Activated CD4-positive, alpha-beta memory T cell treated with anti-CD3 and anti-CD28 coated beads for 36 hours (primary cell): ENCODE data around the gene TRIM6. TPM values are rescaled to one million over a fixed set of nuclear protein-coding genes. Genes with fewer than 3 reads are reported as not detected.
"Not testable (repeated sequence)": the region's sequence is repeated elsewhere in the genome, so short reads cannot be mapped to it uniquely, and the experiment has no call there.

Experiments used
- CTCF ChIA-PET: fragments of 350-600 bp; sonication (Branson Sonifier 250); formaldehyde crosslinking; loops from one replicate; lab custom pipeline; 2021; ENCODE audit warnings: antibody characterized with exemption, inconsistent platforms; lab: Charles Lee
- POLR2A ChIA-PET: fragments of 350-600 bp; sonication (Branson Sonifier 250); formaldehyde crosslinking; loops from one replicate; lab custom pipeline; 2021; ENCODE audit warnings: antibody characterized with exemption; lab: Charles Lee
- DNase-seq: peaks from one replicate; pipeline ENCODE4 v3.0.0-alpha.2; 2020
- H3K27ac Mint-ChIP-seq: one replicate; pipeline ENCODE4 v1.8.0; 2021; ENCODE audit warnings: mixed read lengths
- H3K27me3 Mint-ChIP-seq: one replicate; pipeline ENCODE4 v1.8.0; 2021; ENCODE audit warnings: mixed read lengths
- H3K36me3 Mint-ChIP-seq: one replicate; pipeline ENCODE4 v1.8.0; 2021; ENCODE audit warnings: mixed read lengths
- H3K4me1 Mint-ChIP-seq: one replicate; pipeline ENCODE4 v1.8.0; 2021; ENCODE audit warnings: low read depth, mixed read lengths
- H3K4me3 Mint-ChIP-seq: one replicate; pipeline ENCODE4 v1.8.0; 2021; ENCODE audit warnings: mild to moderate bottlenecking, mixed read lengths
- H3K9me3 Mint-ChIP-seq: one replicate; pipeline ENCODE4 v1.8.0; 2021; ENCODE audit warnings: mixed read lengths
- intact Hi-C: fragments of 100-400 bp; cut with micrococcal nuclease; formaldehyde crosslinking; loops from one replicate; pipeline ENCODE4 v1.15.1; 2023
- total RNA-seq, 2 experiments: library from RNA; stranded (reverse); gene quantifications; one replicate each; pipeline ENCODE4 v1.2.3, GENCODE V29; 2021

The TRIM6 gene
- total RNA-seq, 2 experiments from 2014 or later: 0.74 to 0.97 TPM

DNA sequence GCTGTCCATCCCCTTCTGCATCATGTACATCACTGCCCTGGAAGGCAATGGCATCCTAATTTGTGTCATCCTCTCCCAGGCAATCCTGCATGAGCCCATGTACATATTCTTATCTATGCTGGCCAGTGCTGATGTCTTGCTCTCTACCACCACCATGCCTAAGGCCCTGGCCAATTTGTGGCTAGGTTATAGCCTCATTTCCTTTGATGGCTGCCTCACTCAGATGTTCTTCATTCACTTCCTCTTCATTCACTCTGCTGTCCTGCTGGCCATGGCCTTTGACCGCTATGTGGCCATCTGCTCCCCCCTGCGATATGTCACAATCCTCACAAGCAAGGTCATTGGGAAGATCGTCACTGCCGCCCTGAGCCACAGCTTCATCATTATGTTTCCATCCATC lies 15.4 kb upstream of the TRIM6 start:
- Mint-ChIP-seq H3K4me3 (no peak overlapping the region), H3K27ac (no peak overlapping the region), H3K27me3 (no peaks in the 10 kb centered on the region), H3K36me3 (no peaks in the 10 kb centered on the region), H3K9me3 (no peaks in the 10 kb centered on the region), H3K4me1 (no peaks in the 10 kb centered on the region)
- ChIA-PET CTCF (no interaction called here), POLR2A (no interaction called here)
- DNase-seq: no peak
- intact Hi-C loops: no loop called here

DNA sequence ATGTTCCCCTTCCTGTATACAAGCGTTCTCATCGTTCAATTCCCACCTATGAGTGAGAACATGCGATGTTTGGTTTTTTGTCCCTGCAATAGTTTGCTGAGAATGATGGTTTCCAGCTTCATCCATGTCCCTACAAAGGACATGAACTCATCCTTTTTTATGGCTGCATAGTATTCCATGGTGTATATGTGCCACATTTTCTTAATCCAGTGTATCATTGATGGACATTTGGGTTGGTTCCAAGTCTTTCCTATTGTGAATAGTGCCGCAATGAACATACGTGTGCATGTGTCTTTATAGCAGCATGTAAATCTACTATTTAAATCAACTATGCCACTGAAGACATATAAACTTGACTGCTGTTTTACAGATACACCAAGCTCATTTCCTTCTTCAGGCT lies 12.0 kb upstream of the TRIM6 start:
- DNase-seq, H3K4me1 Mint-ChIP-seq, H3K27me3 Mint-ChIP-seq, H3K36me3 Mint-ChIP-seq, H3K27ac Mint-ChIP-seq, CTCF ChIA-PET, H3K9me3 Mint-ChIP-seq, H3K4me3 Mint-ChIP-seq, POLR2A ChIA-PET, intact Hi-C loops: not testable (repeated sequence)

DNA sequence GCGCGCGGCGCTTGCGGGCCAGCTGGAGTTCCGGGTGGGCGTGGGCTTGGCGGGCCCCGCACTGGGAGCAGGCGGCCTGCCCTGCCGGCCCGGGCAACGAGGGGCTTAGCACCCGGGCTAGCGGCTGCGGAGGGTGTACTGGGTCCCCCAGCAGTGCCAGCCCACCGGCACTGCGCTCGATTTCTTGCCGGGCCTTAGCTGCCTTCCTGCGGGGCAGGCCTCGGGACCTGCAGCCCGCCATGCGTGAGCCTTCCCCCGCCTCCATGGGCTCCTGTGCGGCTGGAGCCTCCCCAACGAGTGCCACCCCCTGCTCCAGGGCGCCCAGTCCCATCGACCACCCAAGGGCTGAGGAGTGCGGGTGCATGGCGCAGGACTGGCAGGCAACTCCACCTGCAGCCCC lies 6.5 kb upstream of the TRIM6 start:
- DNase-seq, H3K4me3 Mint-ChIP-seq, CTCF ChIA-PET, H3K27me3 Mint-ChIP-seq, POLR2A ChIA-PET, H3K36me3 Mint-ChIP-seq, H3K4me1 Mint-ChIP-seq, H3K27ac Mint-ChIP-seq, intact Hi-C loops, H3K9me3 Mint-ChIP-seq: not testable (repeated sequence)

GRCh38 chr11:5591613-5592012 lies 4.8 kb upstream of the TRIM6 start:
- DNase-seq: no peak
- no peaks in the 10 kb centered on the region for H3K36me3 Mint-ChIP-seq
- peaks cover 2% of the 10 kb centered on the region for H3K27me3 Mint-ChIP-seq
- peaks cover 4% of the 10 kb centered on the region for H3K4me1 Mint-ChIP-seq
- H3K4me3 Mint-ChIP-seq: no peak overlapping the region
- POLR2A ChIA-PET: no interaction called here
- CTCF ChIA-PET: interaction anchor here (1.1 kb wide), 1 partner anchor 9 kb away, joined by 3 read pairs; no protein-coding TSS in a partner anchor
- intact Hi-C loops: no loop called here
- no peaks in the 10 kb centered on the region for H3K9me3 Mint-ChIP-seq
- H3K27ac Mint-ChIP-seq: no peak overlapping the region

GRCh38 chr11:5592615-5593014 lies 3.8 kb upstream of the TRIM6 start:
- H3K4me1 Mint-ChIP-seq: peaks cover 8% of the 10 kb centered on the region
- no peaks in the 10 kb centered on the region for H3K9me3 Mint-ChIP-seq
- intact Hi-C loops: no loop called here
- no peak overlapping the region for H3K27ac Mint-ChIP-seq
- no peaks in the 10 kb centered on the region for H3K36me3 Mint-ChIP-seq
- ChIA-PET CTCF (no interaction called here), POLR2A (no interaction called here)
- no peak for DNase-seq
- peaks cover 5% of the 10 kb centered on the region for H3K27me3 Mint-ChIP-seq
- H3K4me3 Mint-ChIP-seq: no peak overlapping the region

GRCh38 chr11:5593146-5593545 lies 3.3 kb upstream of the TRIM6 start:
- H3K9me3 Mint-ChIP-seq: no peaks in the 10 kb centered on the region
- ChIA-PET POLR2A (no interaction called here), CTCF (no interaction called here)
- DNase-seq: no peak
- H3K36me3 Mint-ChIP-seq: no peaks in the 10 kb centered on the region
- H3K27me3 Mint-ChIP-seq: peaks cover 5% of the 10 kb centered on the region
- H3K4me3 Mint-ChIP-seq: no peak overlapping the region
- peaks cover 8% of the 10 kb centered on the region for H3K4me1 Mint-ChIP-seq
- H3K27ac Mint-ChIP-seq: no peak overlapping the region
- intact Hi-C loops: no loop called here

DNA sequence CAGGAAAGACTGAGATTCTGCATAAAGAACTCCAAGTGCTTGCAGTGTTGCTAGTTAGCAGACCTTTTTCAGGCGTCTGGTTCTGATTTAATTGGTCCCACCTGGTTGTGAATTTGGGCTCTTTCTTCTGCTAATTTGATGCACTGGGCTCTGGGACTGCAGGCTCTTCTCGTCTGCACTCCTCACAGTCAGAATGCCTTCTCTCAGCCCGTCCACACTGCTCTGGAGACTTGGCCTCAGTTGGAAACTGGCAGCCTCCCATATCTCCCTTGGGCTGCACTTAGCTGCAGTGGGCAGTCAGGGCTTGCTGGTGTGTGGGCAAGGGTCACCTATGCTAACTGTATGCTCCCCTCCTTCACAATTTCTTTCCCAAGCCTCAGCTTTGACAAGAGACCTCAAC lies 1.5 kb downstream of the TRIM6 start:
- Mint-ChIP-seq H3K4me1 (peaks cover 8% of the 10 kb centered on the region), H3K4me3 (no peak overlapping the region)

DNA sequence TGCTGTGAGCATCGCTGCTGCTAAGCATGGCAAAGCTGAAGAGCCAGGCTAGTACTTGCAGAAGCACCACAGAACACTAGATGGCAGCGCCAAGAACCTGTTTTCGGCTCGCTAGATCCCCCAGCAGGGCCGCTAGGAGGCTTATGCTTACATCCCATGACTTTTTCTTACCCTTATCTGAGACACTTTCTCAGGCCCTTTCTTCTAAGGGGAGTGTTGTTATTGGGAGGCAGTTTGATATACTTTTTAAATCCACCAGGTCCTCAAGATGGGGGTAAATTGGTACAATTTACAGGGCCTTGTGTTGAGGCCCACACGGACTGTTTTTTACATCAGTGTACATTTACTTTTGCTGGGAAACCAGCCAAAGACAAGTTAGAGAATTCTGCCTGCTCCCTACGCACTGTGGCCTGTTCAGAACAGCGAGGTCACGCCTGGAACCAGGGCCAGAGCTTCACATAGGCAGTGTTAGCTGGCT lies 4.0 kb downstream of the TRIM6 start:
- H3K27ac Mint-ChIP-seq: no peak overlapping the region
- no peaks in the 10 kb centered on the region for H3K36me3 Mint-ChIP-seq
- no peaks in the 10 kb centered on the region for H3K9me3 Mint-ChIP-seq
- ChIA-PET POLR2A (no interaction called here), CTCF (interaction anchor here (0.6 to 2.4 kb wide), 15 partner anchors 9 to 447 kb away, joined by 3 to 13 read pairs (median 4); partner anchors contain the start of genes TRIM22 and TRIM5)
- H3K27me3 Mint-ChIP-seq: peaks cover 8% of the 10 kb centered on the region
- no peak overlapping the region for H3K4me3 Mint-ChIP-seq
- peaks cover 8% of the 10 kb centered on the region for H3K4me1 Mint-ChIP-seq
- peak; percentile 72 for DNase-seq
- intact Hi-C loops: loop anchor here (1.0 to 5.0 kb wide), 4 partner anchors 85 to 292 kb away; partner anchors contain the start of genes OR52E5, OR52N2 and TRIM5

More for the DNA sequence above, 1.5 kb downstream of the TRIM6 start:
- intact Hi-C loops: no loop called here
- Mint-ChIP-seq H3K9me3 (no peaks in the 10 kb centered on the region), H3K27ac (no peak overlapping the region), H3K27me3 (peaks cover 8% of the 10 kb centered on the region), H3K36me3 (no peaks in the 10 kb centered on the region)
- ChIA-PET CTCF (interaction anchor here (2.4 kb wide), 1 partner anchor 87 kb away, joined by 7 read pairs; the partner anchor contains the start of gene TRIM5), POLR2A (no interaction called here)
- DNase-seq: no peak

GRCh38 chr11:5602791-5603190 lies 6.4 kb downstream of the TRIM6 start:
- CTCF ChIA-PET, H3K4me1 Mint-ChIP-seq, H3K27ac Mint-ChIP-seq, H3K9me3 Mint-ChIP-seq, H3K36me3 Mint-ChIP-seq, H3K27me3 Mint-ChIP-seq, H3K4me3 Mint-ChIP-seq, DNase-seq, POLR2A ChIA-PET: not testable (repeated sequence)
- intact Hi-C loops: loop anchor here (5.0 kb wide), 1 partner anchor 290 kb away; the partner anchor contains the start of gene OR52E5

GRCh38 chr11:5603326-5603725 lies 6.9 kb downstream of the TRIM6 start:
- no peak overlapping the region for H3K27ac Mint-ChIP-seq
- no peaks in the 10 kb centered on the region for H3K36me3 Mint-ChIP-seq
- no peaks in the 10 kb centered on the region for H3K4me1 Mint-ChIP-seq
- no peaks in the 10 kb centered on the region for H3K9me3 Mint-ChIP-seq
- ChIA-PET POLR2A (no interaction called here), CTCF (no interaction called here)
- intact Hi-C loops: loop anchor here (5.0 kb wide), 1 partner anchor 289 kb away; the partner anchor contains the start of gene OR52E5
- H3K4me3 Mint-ChIP-seq: no peak overlapping the region
- no peak for DNase-seq
- H3K27me3 Mint-ChIP-seq: peaks cover 3% of the 10 kb centered on the region

DNA sequence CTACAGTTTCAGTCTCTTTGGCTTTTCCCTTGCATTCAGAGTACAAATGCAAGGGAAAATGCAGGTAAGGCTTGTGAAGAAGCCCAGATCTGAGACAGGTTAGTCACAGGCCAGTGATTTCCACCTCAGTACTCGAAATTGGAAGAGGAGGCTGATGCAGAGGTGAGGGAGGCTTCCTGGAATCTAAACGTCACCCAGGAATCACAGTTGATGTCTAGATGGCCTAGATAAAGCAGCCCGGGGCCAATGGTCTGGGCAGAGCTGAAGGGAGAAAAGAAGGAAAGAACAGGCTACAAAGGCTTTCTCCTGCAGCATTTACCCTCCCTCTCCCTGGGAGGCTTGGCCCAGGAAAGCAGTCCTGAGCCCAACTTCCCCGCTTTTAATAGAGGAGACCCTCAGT lies 8.5 kb downstream of the TRIM6 start:
- DNase-seq: no peak
- Mint-ChIP-seq H3K27ac (no peak overlapping the region), H3K9me3 (no peaks in the 10 kb centered on the region), H3K4me1 (no peaks in the 10 kb centered on the region), H3K36me3 (no peaks in the 10 kb centered on the region), H3K4me3 (no peak overlapping the region), H3K27me3 (no peaks in the 10 kb centered on the region)
- POLR2A ChIA-PET: no interaction called here
- intact Hi-C loops: loop anchor here (5.0 kb wide), 1 partner anchor 287 kb away; the partner anchor contains the start of gene OR52E5
- CTCF ChIA-PET: interaction anchor here (1.1 kb wide), 1 partner anchor 204 kb away, joined by 3 read pairs; no protein-coding TSS in a partner anchor

- H3K9me3 Mint-ChIP-seq: no peaks in the 10 kb centered on the region
These were observed 9.4 kb downstream of the TRIM6 start for GRCh38 chr11:5605849-5606248.

GRCh38 chr11:5608808-5609207 lies 12.4 kb downstream of the TRIM6 start:
- peaks cover 3% of the 10 kb centered on the region for H3K4me1 Mint-ChIP-seq
- H3K27ac Mint-ChIP-seq: no peak overlapping the region
- intact Hi-C loops: no loop called here
- DNase-seq: no peak
- H3K27me3 Mint-ChIP-seq: no peaks in the 10 kb centered on the region
- no peak overlapping the region for H3K4me3 Mint-ChIP-seq
- ChIA-PET POLR2A (no interaction called here), CTCF (no interaction called here)
- H3K9me3 Mint-ChIP-seq: no peaks in the 10 kb centered on the region
- H3K36me3 Mint-ChIP-seq: no peaks in the 10 kb centered on the region

More at GRCh38 chr11:5605849-5606248, 9.4 kb downstream of the TRIM6 start:
- intact Hi-C loops: no loop called here
- DNase-seq: no peak
- H3K36me3 Mint-ChIP-seq: no peaks in the 10 kb centered on the region
- no peak overlapping the region for H3K4me3 Mint-ChIP-seq
- peaks cover 3% of the 10 kb centered on the region for H3K4me1 Mint-ChIP-seq
- POLR2A ChIA-PET: no interaction called here
- CTCF ChIA-PET: interaction anchor here (0.6 kb wide), 1 partner anchor 190 kb away, joined by 4 read pairs; no protein-coding TSS in a partner anchor
- H3K27me3 Mint-ChIP-seq: no peaks in the 10 kb centered on the region
- no peak overlapping the region for H3K27ac Mint-ChIP-seq
